GM21737 (cell line): ENCODE results near the gene ELAVL3.

Source experiments
- ATAC-seq: cut with Tn5 transposase; IDR thresholded peaks from one replicate; pipeline ENCODE4 v1.9.1; 2021; ENCODE audit warnings: mild to moderate bottlenecking, moderate library complexity; ENCODE audit not compliant: unreplicated experiment

Gene ELAVL3

DNA sequence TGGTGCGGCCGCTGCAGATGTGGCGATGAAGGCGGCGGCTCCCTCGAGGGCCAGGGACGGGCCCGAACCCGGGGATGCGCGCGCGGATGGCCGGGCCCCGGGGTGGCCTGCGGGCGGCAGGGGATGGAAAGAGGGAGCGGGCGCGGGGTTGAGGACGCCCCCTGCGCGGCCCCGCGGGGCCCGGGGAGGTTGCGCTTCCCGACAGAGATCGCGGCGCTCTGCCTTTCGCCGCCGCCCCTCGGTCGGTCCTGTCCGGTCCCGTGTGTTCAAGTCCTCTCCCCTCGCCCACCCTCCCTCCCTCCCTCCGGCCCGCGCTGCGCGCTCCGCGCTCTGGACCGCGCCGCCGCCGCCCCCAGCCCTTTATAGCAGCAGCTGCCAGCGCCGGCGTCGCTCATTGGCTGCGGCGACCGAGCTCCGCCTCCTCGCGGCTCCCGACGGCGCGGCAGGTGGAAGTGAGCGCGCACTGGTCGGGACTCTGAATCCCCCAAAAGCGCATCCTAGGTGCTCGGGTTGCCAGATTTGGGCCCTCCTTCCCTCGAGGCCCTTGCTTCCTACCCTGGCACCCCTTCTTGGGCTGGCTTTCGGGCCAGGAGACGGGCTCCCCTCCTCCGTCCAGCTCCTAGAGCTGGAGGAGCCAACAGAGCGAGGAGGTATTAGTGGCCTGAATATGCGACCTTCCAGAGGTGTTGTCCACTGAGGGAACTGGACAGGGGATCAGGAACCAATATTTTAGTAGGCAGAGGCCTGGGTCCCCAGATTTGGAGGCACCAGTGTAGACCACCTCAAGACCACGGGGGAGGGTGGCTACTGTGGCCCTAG is at the start of gene ELAVL3:
ELAVL3 (minus strand) TSS at position 332 of the 819 bp plus-strand sequence. CDS start 438 bp downstream, outside the sequence.
- no peak for ATAC-seq

DNA sequence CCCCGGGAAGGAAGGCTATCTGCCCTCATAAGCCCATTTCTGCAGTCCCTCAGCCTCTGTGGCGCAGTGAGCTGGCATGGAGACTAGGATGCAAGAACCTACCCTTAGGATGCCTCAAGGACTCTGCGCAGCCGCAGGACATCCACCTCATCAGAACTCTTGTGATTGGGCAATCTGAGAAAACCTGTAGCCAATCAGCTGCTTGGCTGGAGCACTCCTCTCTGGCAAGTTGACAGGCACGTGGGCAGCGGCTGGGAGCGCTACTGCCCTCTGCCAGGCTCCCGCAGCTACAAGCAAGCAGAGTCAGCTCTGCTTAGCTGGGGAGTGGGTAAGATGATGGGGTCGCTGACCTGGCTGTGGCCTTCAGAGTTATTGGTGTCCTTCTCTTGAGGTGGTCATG is 49.6 kb upstream of the ELAVL3 start:
- no peak for ATAC-seq

GRCh38 chr19:11528551-11529341 is 47.9 kb upstream of the ELAVL3 start, which contains the start of gene ECSIT:
ECSIT (minus strand) TSS chr19:11529134; CDS start chr19:11519170, 9,964 bp downstream.
- ATAC-seq: peak; percentile 93

GRCh38 chr19:11519138-11519537 is 38.3 kb upstream of the ELAVL3 start:
- ATAC-seq: no peak

GRCh38 chr19:11513946-11514345 is 33.1 kb upstream of the ELAVL3 start:
- ATAC-seq: no peak

DNA sequence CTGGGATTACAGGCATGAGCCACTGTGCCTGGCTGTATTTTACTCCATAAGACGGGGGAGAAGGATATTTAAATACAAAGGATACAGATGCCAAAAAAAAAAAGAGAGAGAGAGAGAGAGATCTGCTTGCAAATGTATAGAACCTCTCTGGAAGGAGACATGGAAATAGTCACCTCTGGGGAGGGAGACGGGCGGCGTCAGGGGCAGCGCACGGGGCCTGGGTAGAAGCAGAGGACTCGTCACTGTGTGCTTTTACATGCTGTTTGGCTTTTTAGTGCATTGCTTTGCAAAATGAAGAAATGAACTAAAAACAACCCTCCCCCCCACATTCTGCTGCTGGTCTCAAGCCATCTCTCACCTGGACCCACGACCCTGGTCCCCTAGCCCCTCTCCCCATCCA is 29.6 kb upstream of the ELAVL3 start:
- no peak for ATAC-seq

GRCh38 chr19:11507370-11508078 is 26.7 kb upstream of the ELAVL3 start:
- ATAC-seq: no peak

DNA sequence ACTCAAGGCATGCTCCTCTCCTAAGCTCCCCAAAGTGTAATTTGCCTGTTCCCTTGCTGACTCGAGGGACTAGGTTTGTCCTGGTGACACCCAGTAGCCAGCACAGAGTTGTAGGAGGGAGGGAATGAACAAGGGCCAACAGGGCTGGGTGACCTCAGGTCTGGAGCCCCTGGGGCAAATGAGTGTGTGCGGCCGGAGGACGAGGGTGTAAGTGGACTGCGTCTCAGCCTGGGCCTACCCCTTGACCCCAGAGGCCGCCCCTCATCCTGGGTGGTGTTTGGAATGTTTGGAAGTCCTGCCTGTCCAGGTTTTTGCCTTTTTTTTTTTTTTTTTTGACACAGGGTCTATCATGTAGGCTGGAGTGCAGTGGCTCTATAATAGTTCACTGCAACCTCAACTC is 26.1 kb upstream of the ELAVL3 start:
- ATAC-seq: no peak

DNA sequence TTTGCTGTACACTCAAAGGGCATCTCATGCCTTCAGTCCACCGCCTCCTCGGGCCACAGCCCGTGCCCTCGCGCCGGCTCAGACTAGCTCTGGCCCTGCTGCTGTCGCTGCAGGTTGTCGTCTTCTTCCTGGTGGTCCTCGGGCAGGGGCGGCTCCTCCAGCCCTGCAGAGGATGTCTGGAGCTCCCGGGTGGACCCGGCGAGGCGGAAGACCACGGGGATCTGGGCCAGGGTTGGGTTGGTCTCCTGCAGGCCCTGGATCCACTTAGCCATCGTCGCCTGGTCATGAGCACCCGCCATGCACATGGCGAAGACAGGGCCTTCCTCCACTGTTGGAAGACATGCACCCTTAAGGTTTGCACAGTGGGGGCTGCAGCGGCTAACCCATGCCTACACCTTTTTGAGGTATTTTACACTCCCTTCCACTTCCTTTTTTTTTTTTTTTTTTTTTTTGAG is 25.3 kb upstream of the ELAVL3 start:
- peak; percentile 10 for ATAC-seq

GRCh38 chr19:11505504-11506100 is 24.8 kb upstream of the ELAVL3 start, which contains the start of gene ZNF653:
ZNF653 (minus strand) TSS chr19:11505839; CDS start chr19:11505786, 53 bp downstream.
- ATAC-seq: peak; percentile 43

DNA sequence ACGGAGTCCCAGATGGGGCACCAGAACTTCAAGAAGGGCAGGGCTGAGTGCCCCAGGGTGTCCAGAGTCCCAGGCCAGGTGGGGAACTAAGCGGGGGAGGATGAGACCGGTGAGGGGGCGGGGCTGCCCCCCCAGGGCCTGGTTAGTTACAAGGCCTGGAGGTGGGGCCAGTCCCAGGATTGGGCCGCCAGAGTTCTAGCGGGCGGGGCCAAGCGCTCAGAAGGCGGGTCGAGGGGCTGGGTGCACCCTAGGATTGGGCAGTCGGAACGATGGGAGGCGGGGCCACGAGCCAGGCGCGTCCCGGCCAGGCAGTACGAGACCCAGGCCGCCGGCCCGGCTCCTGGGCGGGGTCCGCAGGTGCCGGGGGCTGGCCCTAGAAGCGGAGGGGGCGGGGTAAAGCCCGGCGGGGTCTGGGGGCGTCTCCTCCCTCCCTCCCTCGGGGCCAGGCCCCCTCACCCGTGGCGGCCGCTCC is 24.2 kb upstream of the ELAVL3 start:
- peak; percentile 85 for ATAC-seq

- no peak for ATAC-seq
These were observed 23.7 kb upstream of the ELAVL3 start for GRCh38 chr19:11504502-11505031.

DNA sequence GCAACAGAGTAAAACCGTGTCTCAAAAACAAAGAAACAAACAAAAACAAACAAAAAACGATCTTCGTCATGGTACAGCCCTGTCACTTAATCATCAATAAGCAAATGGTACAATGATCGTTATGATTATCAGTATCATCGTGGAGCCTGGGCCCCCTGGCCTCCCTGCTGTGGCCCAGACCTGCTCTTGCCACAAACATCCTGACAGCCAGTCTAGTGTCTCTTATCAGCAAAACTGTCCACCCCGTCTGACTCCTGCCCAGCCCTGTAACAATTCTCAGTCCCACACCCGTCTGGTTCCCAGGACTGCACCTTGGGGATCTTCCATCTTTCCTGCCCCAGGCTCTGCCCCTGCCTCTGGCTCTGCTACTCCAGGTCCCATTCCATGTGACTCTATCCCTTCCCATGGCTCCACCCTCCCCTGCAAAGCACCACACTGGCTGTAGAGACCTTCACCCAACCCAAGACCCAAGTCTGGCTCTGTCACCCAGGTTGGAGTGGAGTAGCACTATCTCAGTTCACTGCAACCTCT is 19.1 kb upstream of the ELAVL3 start:
- no peak for ATAC-seq

GRCh38 chr19:11499220-11499726 is 18.4 kb upstream of the ELAVL3 start:
- ATAC-seq: no peak

DNA sequence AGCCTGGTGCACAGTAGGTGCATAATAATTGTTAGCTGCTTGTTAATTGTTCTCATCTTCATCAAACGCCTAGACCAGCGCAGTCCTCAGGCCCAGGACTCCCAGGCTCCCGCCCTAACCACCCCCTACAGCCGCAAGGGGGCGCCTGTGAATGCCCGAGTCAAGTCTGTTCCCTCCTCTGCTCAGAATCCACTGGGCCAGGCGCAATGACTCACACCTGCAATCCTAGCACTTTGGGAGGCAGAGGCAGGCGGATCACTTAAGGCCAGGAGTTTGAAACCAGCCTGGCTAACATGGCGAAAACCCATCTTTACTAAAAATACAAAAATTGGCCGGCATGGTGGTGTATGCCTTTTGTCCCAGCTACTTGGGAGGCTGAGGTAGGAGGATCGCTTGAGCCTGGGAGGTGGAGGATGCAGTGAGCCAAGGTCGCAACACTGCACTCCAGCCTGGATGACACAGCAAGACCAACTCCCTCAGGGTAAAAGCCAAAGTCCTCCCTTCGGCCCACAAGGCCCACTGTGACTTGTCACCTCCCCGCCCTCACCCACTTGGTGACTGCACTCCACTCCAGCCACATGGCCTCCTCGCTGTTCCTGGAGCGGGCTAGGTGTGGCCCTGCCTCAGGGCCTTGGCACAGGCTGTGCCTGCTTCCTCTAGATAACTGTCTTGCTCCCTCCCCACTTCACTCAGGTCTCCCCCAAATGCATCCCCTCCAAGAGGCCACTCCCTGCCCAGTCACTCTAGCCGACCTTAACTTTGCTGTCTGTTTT is 15.7 kb upstream of the ELAVL3 start:
- ATAC-seq: no peak

DNA sequence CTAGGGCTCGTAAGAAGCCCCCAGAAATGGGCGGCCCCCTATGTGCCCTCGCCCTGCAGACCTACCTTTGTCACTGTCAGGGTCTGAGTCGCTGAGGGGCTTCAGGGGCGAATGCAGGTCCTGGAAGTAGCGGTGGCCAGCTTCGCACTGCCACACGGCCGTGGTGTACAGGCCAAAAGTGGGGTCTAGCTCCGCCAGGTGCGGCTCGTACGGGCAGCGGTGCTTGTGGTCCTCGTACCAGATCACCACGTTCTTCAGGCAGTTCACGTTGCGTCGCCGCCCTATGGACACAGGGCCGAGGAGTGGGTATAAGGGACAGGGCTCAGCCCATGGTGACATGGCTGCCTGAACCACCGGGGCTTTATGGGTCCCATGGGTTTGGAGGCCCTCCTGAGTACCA is 15.0 kb upstream of the ELAVL3 start:
- ATAC-seq: no peak

GRCh38 chr19:11495481-11495880 is 14.6 kb upstream of the ELAVL3 start:
- no peak for ATAC-seq

- ATAC-seq: no peak
These were observed 13.9 kb upstream of the ELAVL3 start for GRCh38 chr19:11494634-11495285.

DNA sequence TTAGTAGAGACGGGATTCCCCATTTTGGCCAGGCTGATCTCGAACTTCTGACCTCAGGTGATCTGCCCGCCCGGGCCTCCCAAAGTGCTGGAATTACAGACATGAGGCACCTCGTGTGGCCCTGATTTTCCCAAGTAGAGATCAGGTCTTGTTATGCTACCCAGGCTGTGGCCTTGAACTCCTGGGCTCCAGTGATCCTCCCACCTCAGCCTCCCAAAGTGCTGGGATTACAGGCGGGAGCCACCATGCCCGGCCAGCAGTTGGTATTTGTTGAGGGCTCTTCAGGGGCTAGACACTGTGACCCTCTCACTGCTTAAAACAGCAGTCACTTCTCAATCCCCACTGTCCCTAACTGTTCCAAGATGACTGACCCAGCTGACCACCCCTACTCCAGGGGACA is 8.5 kb upstream of the ELAVL3 start:
- ATAC-seq: no peak
